ENCODE results near the gene GAGE10. TPM values are rescaled to one million over a fixed set of nuclear protein-coding genes. Genes with fewer than 3 reads are reported as not detected.

The GAGE10 gene
- total RNA-seq, 1 donor from 2014 or later: not detected

- no peak overlapping the region for H3K27ac Mint-ChIP-seq
- DNase-seq (ENCODE audit: low spot score, unreplicated experiment): no peak
- peaks cover 6% of the 10 kb centered on the region for H3K9me3 Mint-ChIP-seq (ENCODE audit: low read depth)
- no peaks in the 10 kb centered on the region for H3K27me3 Mint-ChIP-seq
- no peak overlapping the region for H3K4me3 Mint-ChIP-seq (ENCODE audit: low read depth)
- H3K36me3 Mint-ChIP-seq (ENCODE audit: insufficient read depth): peaks cover 1% of the 10 kb centered on the region
- no peaks in the 10 kb centered on the region for H3K4me1 Mint-ChIP-seq (ENCODE audit: low read depth)
- no peak for TF ChIP-seq CTCF (IDR thresholded peaks at IDR 0.05; ENCODE audit: unreplicated experiment)
These were observed 16.9 kb upstream of the GAGE10 start for GRCh38 chrX:49286581-49286980.

GRCh38 chrX:49287665-49288064, 15.8 kb upstream of the GAGE10 start:
- Mint-ChIP-seq H3K27me3 (peaks cover 3% of the 10 kb centered on the region), H3K27ac (no peak overlapping the region), H3K9me3 (ENCODE audit: low read depth) (peaks cover 3% of the 10 kb centered on the region), H3K4me1 (ENCODE audit: low read depth) (peaks cover 2% of the 10 kb centered on the region), H3K36me3 (ENCODE audit: insufficient read depth) (no peaks in the 10 kb centered on the region), H3K4me3 (ENCODE audit: low read depth) (no peak overlapping the region)
- no peak for TF ChIP-seq CTCF (IDR thresholded peaks at IDR 0.05; ENCODE audit: unreplicated experiment)
- no peak for DNase-seq (ENCODE audit: low spot score, unreplicated experiment)

- no peak for DNase-seq (ENCODE audit: low spot score, unreplicated experiment)
- Mint-ChIP-seq H3K27ac (no peak overlapping the region), H3K9me3 (ENCODE audit: low read depth) (peaks cover 3% of the 10 kb centered on the region), H3K4me3 (ENCODE audit: low read depth) (no peak overlapping the region), H3K27me3 (peaks cover 3% of the 10 kb centered on the region), H3K4me1 (ENCODE audit: low read depth) (peaks cover 2% of the 10 kb centered on the region), H3K36me3 (ENCODE audit: insufficient read depth) (no peaks in the 10 kb centered on the region)
- no peak for TF ChIP-seq CTCF (IDR thresholded peaks at IDR 0.05; ENCODE audit: unreplicated experiment)
These were observed 13.2 kb upstream of the GAGE10 start for GRCh38 chrX:49290215-49290614.

- DNase-seq (ENCODE audit: low spot score, unreplicated experiment): peak; percentile 47
- peaks cover 2% of the 10 kb centered on the region for H3K4me1 Mint-ChIP-seq (ENCODE audit: low read depth)
These were observed 11.7 kb upstream of the GAGE10 start for GRCh38 chrX:49291615-49292337.

More at GRCh38 chrX:49291615-49292337, 11.7 kb upstream of the GAGE10 start:
- H3K36me3 Mint-ChIP-seq (ENCODE audit: insufficient read depth): peaks cover 2% of the 10 kb centered on the region
- no peak overlapping the region for H3K27ac Mint-ChIP-seq
- peak; percentile 60 for TF ChIP-seq CTCF (IDR thresholded peaks at IDR 0.05; ENCODE audit: unreplicated experiment)
- H3K9me3 Mint-ChIP-seq (ENCODE audit: low read depth): peaks cover 13% of the 10 kb centered on the region
- no peak overlapping the region for H3K4me3 Mint-ChIP-seq (ENCODE audit: low read depth)
- H3K27me3 Mint-ChIP-seq: peaks cover 3% of the 10 kb centered on the region

All from progenitor cell of endocrine pancreas (in vitro differentiated cells).